ENCODE data around the gene SLC6A13. TPM values are rescaled to one million over a fixed set of nuclear protein-coding genes. Genes with fewer than 3 reads are reported as not detected.

Gene SLC6A13
- polyA plus RNA-seq, 1 donor (not counting 4 experiments of a cell fraction or from before 2014, with no cell fraction given) = 0.33 TPM

DNA sequence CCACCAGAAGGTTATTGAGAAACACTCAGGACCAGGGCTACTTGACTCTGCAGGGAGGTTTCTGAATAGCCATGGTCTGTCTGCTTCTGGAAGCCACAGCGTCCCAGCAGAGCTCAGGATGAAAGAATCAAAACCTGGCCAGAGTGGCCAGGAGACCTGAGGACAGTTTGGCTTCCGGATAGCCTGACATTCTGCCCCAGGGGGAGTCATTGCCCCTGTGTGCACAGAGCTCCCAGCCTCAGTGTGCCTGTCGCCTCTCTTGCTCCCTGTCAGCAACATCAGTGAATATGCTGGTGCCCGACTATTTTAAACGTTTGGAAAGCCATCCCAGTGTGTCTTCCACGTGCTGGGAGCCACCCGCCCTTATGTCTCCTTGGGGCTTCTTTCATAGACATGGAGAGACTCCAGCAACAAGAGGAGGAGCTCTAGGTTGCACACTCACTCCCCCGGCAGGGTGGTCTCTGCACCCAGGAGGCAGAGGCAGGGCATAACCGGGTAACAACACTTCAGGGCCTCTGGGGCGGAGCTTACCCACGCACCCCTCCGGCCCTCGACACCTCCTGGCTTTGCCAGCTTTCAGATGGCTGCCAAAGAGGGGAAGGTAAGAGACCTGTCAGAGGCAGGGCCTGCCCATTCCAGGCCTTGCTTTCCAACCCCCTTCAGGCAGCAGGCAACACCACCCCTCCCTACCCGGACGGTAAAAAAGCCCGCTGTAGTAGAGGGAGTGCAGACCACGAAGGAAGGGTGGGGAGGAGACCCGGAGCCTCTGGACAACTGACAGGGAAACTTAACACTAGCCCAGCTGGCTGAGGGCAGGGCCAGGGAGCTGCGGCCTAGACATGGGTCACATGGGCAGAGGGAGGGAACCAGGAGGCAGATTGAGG lies 29.7 kb downstream of the SLC6A13 start:
- DNase-seq (ENCODE audit: low read depth, low spot score) = no peak
- dilution Hi-C loops (cut with MboI; ENCODE audit: extremely low pct_ligation_motif_present, low sequenced_read_pairs) = no loop called here
- FAIRE-seq = no peak

GRCh38 chr12:230925-231671 lies 31.5 kb downstream of the SLC6A13 start:
- H3K9me1 ChIP-seq (ENCODE audit: control insufficient read depth, extremely low read depth, insufficient read depth, low read length) = no peaks in the 10 kb centered on the region
- no peaks in the 10 kb centered on the region for H3K36me3 ChIP-seq (ENCODE audit: control insufficient read depth in 2 of 2, extremely low read depth in 1 of 2, insufficient read depth in 2 of 2, low read length in 2 of 2)
- no peaks in the 10 kb centered on the region for H4K20me1 ChIP-seq (ENCODE audit: control insufficient read depth, extremely low read depth, insufficient read depth, low read length)
- H3K4me3 ChIP-seq (ENCODE audit: control insufficient read depth in 2 of 3, extremely low read depth in 1 of 3, insufficient read depth in 2 of 3, low read depth in 1 of 3, low read length in 3 of 3) = no peak overlapping the region
- H3K4me1 ChIP-seq (ENCODE audit: control insufficient read depth, extremely low read depth, insufficient read depth, low read length) = no peaks in the 10 kb centered on the region
- no peak for FAIRE-seq
- no peak overlapping the region for H3K4me2 ChIP-seq (ENCODE audit: control insufficient read depth, extremely low read depth, insufficient read depth, low read depth, low read length)
- no peak for DNase-seq (ENCODE audit: low read depth, low spot score)
- H3K27me3 ChIP-seq (ENCODE audit: control insufficient read depth, extremely low read depth, insufficient read depth, low read length) = peaks cover 18% of the 10 kb centered on the region
- dilution Hi-C loops (cut with MboI; ENCODE audit: extremely low pct_ligation_motif_present, low sequenced_read_pairs) = no loop called here
- TF ChIP-seq CTCF (optimal IDR thresholded peaks at IDR 0.05 in 1 of 3, IDR thresholded peaks at IDR 0.05 in 1 of 3, conservative IDR thresholded peaks at IDR 0.05 in 1 of 3; ENCODE audit: extremely low read depth in 1 of 3, insufficient read depth in 2 of 3, low read length in 3 of 3) (no peak), EZH2 (IDR thresholded peaks at IDR 0.05; ENCODE audit: low read length) (no peak)
- no peak overlapping the region for H2AFZ ChIP-seq (ENCODE audit: control insufficient read depth, low read length)
- no peak overlapping the region for H3K9ac ChIP-seq (ENCODE audit: control insufficient read depth, extremely low read depth, insufficient read depth, low read length)
- no peaks in the 10 kb centered on the region for H3K9me3 ChIP-seq (ENCODE audit: control insufficient read depth, low read depth, low read length)
- H3K27ac ChIP-seq (ENCODE audit: control insufficient read depth, insufficient read depth, low read length) = no peak overlapping the region
- H3K79me2 ChIP-seq (ENCODE audit: control insufficient read depth, insufficient read depth, low read length) = no peaks in the 10 kb centered on the region

More for the DNA sequence above, 29.7 kb downstream of the SLC6A13 start:
- H3K27me3 ChIP-seq (ENCODE audit: control insufficient read depth, extremely low read depth, insufficient read depth, low read length) = peaks cover 14% of the 10 kb centered on the region
- H3K4me2 ChIP-seq (ENCODE audit: control insufficient read depth, extremely low read depth, insufficient read depth, low read depth, low read length) = no peak overlapping the region
- no peak overlapping the region for H3K9ac ChIP-seq (ENCODE audit: control insufficient read depth, extremely low read depth, insufficient read depth, low read length)
- no peak overlapping the region for H3K4me3 ChIP-seq (ENCODE audit: control insufficient read depth in 2 of 3, extremely low read depth in 1 of 3, insufficient read depth in 2 of 3, low read depth in 1 of 3, low read length in 3 of 3)
- H3K36me3 ChIP-seq (ENCODE audit: control insufficient read depth in 2 of 2, extremely low read depth in 1 of 2, insufficient read depth in 2 of 2, low read length in 2 of 2) = no peaks in the 10 kb centered on the region
- H3K4me1 ChIP-seq (ENCODE audit: control insufficient read depth, extremely low read depth, insufficient read depth, low read length) = no peaks in the 10 kb centered on the region
- no peak overlapping the region for H2AFZ ChIP-seq (ENCODE audit: control insufficient read depth, low read length)
- TF ChIP-seq CTCF (optimal IDR thresholded peaks at IDR 0.05 in 1 of 3, IDR thresholded peaks at IDR 0.05 in 1 of 3, conservative IDR thresholded peaks at IDR 0.05 in 1 of 3; ENCODE audit: extremely low read depth in 1 of 3, insufficient read depth in 2 of 3, low read length in 3 of 3) = no peak
- TF ChIP-seq EZH2 (IDR thresholded peaks at IDR 0.05; ENCODE audit: low read length) = no peak
- no peak overlapping the region for H3K27ac ChIP-seq (ENCODE audit: control insufficient read depth, insufficient read depth, low read length)
- no peaks in the 10 kb centered on the region for H3K79me2 ChIP-seq (ENCODE audit: control insufficient read depth, insufficient read depth, low read length)
- H3K9me3 ChIP-seq (ENCODE audit: control insufficient read depth, low read depth, low read length) = no peaks in the 10 kb centered on the region
- H3K9me1 ChIP-seq (ENCODE audit: control insufficient read depth, extremely low read depth, insufficient read depth, low read length) = no peaks in the 10 kb centered on the region
- H4K20me1 ChIP-seq (ENCODE audit: control insufficient read depth, extremely low read depth, insufficient read depth, low read length) = no peaks in the 10 kb centered on the region

Measured in keratinocyte (primary cell).